GM18498 (cell line): ENCODE results near the gene PITHD1.
"Not testable (repeated sequence)": the region's sequence is repeated elsewhere in the genome, so short reads cannot be mapped to it uniquely, and the experiment has no call there.

ENCODE experiments used
- ATAC-seq: cut with Tn5 transposase; IDR thresholded peaks from one replicate; pipeline ENCODE4 v1.9.1; 2021; ENCODE audit warnings: mild to moderate bottlenecking, moderate library complexity; ENCODE audit not compliant: unreplicated experiment

The PITHD1 gene

GRCh38 chr1:23772854-23773242 lies 5.4 kb upstream of the PITHD1 start:
- ATAC-seq = no peak

GRCh38 chr1:23774174-23774880 lies 3.9 kb upstream of the PITHD1 start:
- ATAC-seq = no peak

GRCh38 chr1:23776217-23776616 lies 2.0 kb upstream of the PITHD1 start:
- ATAC-seq = no peak

GRCh38 chr1:23779826-23780371 lies 1.7 kb downstream of the PITHD1 start:
- no peak for ATAC-seq

- not testable (repeated sequence) for ATAC-seq
These were observed 4.9 kb downstream of the PITHD1 start for GRCh38 chr1:23783141-23783540.

GRCh38 chr1:23784846-23785245 lies 6.6 kb downstream of the PITHD1 start:
- ATAC-seq = no peak

GRCh38 chr1:23787701-23788100 lies 9.5 kb downstream of the PITHD1 start:
- no peak for ATAC-seq

- no peak for ATAC-seq
These were observed 10.5 kb downstream of the PITHD1 start for GRCh38 chr1:23788695-23789094.

GRCh38 chr1:23790696-23791515 lies 12.7 kb downstream of the PITHD1 start, which contains the start of gene LYPLA2:
Gene LYPLA2, plus strand, starts transcription at chr1:23791145. Its CDS starts 1,538 bp downstream, at chr1:23792683.
- ATAC-seq = peak; percentile 86

GRCh38 chr1:23791516-23792047 lies 13.4 kb downstream of the PITHD1 start:
- ATAC-seq = no peak

GRCh38 chr1:23792151-23792945 lies 14.1 kb downstream of the PITHD1 start:
- no peak for ATAC-seq

GRCh38 chr1:23793018-23793781 lies 15.0 kb downstream of the PITHD1 start:
- no peak for ATAC-seq

- no peak for ATAC-seq
These were observed 15.9 kb downstream of the PITHD1 start for GRCh38 chr1:23793861-23794731.

- not testable (repeated sequence) for ATAC-seq
These were observed 16.5 kb downstream of the PITHD1 start for GRCh38 chr1:23794732-23795182.

- no peak for ATAC-seq
These were observed 17.7 kb downstream of the PITHD1 start for GRCh38 chr1:23795676-23796465.

GRCh38 chr1:23796466-23797271 lies 18.5 kb downstream of the PITHD1 start:
- no peak for ATAC-seq
